HG03095 (cell line): ENCODE results near the gene BCL2L1.
A peak's percentile ranks its signal among the peaks of the same experiment; 100 is the strongest.

ENCODE experiments used
- ATAC-seq: cut with Tn5 transposase; IDR thresholded peaks from one replicate; pipeline ENCODE4 v1.9.1; 2021; ENCODE audit warnings: moderate library complexity; ENCODE audit not compliant: unreplicated experiment

BCL2L1 gene

DNA sequence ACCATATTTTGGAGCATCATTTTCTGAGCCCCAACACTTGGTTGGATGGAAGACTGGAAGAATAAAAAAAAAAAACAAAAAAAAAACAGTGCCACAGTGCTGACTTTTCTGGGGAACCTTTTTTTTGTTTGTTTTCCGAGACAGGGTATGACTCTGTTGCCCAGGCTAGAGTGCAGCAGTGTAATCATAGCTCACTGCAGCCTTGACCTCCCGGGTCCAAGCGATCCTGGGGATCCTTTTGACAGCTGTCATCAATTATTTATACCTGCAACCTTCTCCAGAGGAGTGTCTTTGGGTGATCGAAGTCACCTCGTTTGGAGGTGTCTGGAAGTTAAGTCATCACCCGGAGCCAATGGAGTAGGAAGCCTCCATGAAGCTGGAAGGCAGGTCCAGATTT lies 8.7 kb upstream of the BCL2L1 start:
- ATAC-seq: no peak

DNA sequence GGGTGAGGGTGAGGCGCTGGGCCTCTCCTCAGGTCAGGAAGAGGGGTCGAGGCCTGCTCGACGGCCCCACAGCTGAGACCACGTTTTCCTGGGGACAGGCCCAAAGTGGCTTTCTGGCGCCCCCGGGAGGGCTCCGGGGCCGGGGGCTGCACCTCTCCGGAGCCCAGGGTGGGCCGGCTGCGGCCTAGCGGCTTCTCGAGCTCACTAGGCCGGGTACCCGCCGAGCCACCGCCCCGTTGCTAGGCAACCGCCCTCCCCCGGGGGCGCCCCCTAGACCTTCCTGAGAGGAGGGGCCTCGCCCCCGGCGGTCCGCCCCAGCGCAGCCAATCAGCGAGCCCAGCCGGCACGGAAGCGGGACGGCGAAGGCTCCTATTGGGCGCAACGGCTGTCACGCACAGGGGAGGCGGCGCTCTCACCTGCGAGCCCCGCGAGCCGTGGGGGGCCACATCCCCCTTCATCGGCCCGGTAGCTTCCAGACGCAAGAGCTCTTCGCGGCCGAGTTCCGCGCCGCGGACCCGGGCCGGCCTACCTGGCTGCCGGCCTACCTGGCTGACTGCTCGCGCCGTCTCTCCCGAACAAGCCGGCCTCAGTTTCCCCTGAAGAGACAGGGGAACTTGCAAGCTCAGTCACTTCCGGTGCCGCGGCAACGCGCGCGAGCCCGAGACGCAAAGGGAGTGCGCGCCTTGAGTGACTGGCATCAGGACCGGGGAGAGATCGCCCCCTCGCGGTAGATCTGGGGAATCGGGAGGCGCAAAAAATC lies 831 bp upstream of the BCL2L1 start:
- peak; percentile 82 for ATAC-seq

DNA sequence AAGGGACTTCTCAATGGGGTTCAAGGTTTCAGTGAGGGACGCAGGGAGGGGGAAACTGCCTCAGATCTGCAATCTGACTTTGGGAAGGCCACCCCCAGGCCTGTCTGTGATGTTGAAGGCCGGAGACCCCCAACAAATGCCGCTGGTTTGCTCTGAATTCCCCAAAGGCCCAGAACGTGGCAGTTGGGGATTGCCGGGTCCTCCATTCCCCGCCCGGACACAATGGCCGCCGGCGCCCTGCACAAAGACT lies 326 bp upstream of the BCL2L1 start:
- ATAC-seq: peak; percentile 17

- no peak for ATAC-seq
Observed at GRCh38 chr20:31721408-31722256, 1.0 kb downstream of the BCL2L1 start.

GRCh38 chr20:31720486-31721407 lies 1.9 kb downstream of the BCL2L1 start:
- no peak for ATAC-seq

DNA sequence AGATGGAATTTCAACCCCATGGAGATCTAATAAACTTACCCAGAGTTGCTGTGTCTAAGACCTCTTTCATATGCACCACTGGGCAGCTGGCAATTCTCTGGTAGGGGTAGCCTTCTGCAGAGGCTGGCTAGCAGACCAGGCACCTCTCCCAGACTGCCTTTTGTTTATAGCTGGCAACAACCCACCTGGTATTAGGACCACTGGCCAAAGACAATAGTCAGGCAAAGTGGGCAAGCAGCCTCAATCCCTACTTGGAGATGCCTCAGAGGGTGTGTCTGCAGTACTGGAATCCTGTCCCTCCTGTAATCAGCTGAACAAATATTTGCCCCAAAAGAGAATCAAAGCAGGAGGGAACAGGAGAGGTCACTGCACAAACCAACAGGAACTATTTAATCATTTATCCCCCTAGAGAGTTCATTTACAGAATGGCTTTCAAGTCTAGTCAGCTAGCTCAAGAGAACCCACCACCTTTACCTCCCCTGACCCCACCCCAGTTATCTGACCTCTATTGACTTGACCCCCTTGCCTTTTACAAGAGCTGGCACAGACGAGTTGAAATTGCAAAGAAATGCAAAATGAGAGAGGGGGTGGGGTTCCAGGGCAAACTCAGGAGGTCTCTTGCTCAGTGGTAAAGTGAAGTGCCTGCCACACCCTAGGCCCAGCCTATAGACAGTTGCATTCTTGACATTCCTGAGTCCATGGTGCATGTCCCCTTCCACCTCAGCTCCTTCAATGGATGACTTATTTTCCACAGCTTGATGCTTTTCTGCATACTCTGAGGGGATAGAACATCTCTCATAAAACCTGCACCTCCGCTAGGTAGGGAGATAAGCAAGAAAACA lies 2.8 kb downstream of the BCL2L1 start:
- no peak for ATAC-seq

DNA sequence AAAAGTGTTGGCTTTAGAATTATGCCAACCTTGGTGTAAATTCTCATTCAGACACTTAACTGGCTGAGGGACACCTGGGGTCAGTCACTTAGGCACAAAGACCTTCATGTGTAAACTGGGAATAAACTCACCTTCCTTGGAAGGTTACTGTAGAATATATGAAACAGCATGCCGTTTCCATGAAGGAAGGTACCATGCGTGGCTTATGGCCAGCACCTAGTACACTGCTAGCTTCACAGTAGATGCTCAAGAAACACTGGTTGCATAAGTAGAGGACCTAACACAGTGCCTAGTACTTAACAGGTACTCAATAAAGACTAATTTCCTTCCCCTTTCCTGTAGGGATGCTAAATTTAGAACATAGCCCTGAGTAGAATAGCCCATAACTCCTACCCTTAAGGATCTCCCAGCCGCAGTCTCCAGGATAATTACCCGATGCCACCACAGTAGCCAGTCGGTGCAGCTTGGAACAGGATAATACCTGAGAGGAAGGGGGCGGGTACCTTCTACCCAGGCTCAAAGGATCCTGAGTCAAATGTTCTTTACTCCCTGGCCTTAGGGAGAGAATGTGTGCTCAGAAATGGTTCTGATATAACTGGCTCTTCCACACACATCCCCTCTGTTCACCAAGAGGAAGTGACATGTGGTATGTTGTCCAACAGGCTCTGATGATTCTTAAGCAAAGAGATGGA lies 3.6 kb downstream of the BCL2L1 start:
- ATAC-seq: no peak

DNA sequence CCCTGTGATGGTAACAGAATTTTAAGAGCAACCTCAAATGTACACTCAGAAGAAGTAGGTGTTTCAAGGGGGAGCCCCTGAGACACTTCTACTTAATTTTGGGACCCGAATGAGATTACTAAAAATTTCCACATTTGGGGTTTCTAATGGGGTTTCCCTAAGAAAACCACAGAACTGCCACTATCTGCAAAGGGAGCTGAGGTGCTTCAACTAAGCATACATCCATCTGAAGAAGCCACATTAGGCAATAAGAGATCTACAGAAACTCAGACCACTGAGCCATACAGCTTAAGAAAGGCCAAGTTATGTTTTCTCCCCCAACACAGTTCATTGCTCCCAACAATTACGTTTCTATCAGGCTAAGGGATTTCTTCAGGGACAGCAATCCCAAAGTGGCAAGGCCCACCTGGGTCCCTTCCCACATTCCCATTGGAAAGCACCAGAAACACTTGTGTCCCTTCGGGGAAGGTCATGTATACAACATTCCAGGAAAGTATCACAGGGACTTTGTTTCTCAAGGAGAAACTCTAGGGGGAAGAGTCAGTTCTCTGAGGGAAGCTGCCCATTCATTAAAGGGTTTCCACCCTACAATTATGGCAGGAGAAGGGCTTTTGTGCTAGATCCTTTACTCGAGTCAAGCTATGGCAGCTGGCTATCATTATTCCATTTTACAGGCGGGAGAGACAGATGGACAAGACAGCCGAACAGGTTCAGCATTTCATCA lies 5.0 kb downstream of the BCL2L1 start:
- ATAC-seq: peak; percentile 42

- ATAC-seq: peak; percentile 9
Observed at GRCh38 chr20:31716818-31717477, 5.7 kb downstream of the BCL2L1 start.

GRCh38 chr20:31716351-31716750 lies 6.3 kb downstream of the BCL2L1 start:
- no peak for ATAC-seq

DNA sequence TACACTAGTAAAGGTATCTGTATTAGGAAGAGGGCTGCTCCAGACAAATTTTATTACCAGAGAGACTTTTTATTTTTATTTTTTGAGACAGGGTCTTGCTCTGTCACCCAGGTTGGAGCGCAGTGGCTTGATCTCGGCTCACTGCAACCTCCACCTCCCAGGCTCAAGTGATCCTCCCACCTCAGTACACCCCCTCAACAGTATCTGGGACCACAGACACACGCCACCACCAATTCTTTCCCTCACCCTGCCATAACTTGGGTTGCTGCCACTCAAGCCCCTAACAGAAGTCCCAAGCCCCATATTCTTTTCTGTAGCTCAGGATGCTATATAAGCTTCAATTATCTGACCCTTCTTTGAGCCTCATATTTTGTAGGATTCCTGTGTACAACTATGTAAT lies 6.9 kb downstream of the BCL2L1 start:
- no peak for ATAC-seq

DNA sequence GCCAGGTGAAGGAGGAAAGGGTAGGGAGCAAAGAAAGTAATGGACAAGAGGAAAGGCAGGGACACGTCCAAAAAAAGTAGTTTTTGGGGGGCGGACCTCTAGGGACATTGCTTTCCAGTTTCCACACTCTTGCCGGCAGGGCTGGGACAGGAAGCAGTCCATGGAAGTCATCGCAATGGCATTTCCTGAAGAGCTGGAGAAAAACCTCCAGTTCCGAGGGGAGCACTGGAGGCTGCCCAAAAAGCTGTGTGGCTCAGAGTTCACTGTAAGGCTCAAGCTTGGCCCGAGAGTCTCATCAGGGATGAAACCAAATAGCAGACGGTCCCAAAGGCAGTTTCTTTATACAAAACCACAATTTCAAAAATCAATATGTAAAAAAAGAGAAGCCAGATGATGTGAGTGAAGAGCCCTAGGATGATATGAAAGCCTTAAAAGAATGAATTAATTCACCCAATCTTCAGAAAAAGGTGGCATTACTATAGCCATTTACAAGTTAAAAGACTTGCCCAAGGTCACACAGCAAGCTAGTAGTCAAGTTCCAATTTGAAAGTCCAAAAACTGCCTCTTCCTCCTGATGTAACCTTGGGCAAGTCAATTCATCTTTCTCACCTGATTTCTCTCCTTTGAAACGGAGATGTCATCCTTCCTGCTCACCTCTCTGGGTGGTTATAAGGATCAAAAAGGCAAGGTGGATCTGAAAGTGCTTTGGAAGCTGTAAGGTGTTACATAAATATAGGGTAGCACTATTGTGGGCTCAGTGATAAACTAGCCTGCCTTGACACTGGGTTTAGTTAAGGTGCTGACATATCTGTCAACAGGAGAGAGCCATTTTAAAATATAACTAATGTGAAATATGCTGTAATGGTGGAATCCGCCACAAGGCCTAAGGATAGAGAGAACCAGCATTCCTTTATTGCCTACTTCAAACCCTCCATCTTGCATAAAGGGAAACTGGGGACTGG lies 9.1 kb downstream of the BCL2L1 start:
- no peak for ATAC-seq

- no peak for ATAC-seq
Observed at GRCh38 chr20:31712564-31713311, 9.9 kb downstream of the BCL2L1 start.

GRCh38 chr20:31712112-31712553 lies 10.5 kb downstream of the BCL2L1 start:
- no peak for ATAC-seq

DNA sequence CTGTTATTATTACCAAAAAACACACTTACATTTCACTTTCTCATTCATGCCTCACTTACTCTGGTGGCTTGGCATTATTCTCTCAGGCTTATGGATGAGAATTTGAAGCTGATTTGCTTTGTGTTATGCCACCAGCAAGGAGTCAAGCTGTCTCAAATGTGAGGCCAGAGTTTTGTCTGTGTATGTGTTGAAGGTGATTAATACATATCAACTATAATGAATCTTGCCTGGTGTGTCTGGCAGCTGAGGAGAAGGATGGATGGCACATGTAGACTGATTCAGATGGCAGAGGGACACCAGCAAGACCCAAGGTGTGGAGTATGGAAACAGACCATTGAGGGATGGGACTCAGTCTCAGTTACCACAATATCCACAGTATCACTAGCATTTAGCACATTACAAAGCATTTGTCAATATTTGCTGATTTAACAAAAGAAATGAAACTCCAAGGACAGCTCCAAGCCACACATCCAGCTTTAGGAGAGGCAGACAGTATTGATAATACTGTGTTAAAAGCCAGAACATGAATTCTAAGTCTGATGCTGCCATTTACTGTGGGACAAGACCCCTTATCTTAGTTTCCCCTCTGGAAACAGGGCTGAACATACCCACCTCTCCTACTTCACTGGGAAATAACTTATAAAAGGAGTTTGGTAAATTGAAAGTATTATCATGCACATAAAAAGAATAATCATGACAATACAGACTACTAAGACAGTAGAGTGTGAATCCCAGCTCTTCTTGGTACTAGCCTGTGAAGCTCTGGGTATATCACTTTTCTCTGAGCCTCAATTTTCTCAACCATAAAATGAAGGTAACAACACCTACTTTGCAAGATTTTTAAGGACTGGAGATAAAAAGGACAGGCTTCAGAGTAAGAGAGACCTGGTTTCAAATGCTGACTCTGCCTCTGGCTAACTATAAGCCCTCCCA lies 11.2 kb downstream of the BCL2L1 start:
- no peak for ATAC-seq
